ENCODE results near the gene PLK1. TPM values are rescaled to one million over a fixed set of nuclear protein-coding genes. Genes with fewer than 3 reads are reported as not detected.

Gene PLK1
- total and polyA plus RNA-seq, 2 experiments from 2014 or later: 17.2 to 32.7 TPM

DNA sequence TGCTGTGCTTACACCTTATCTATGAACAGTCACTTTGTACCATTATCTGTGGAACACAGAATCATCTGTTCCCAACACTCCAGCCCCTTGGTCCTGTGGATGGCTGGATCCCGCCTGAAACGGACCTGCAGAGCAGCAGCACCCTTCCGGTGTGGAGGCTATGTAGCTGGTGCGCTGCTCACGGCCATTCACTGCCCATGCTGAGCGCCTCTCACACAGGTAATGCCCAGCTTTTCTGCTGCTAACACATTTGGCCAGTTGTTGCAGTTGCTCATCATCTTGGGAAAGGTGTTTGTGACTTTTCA, 11.4 kb upstream of the PLK1 start:
- peaks cover 56% of the 10 kb centered on the region for H3K36me3 ChIP-seq (ENCODE audit: low read depth)
- H3K4me1 ChIP-seq (ENCODE audit: insufficient read depth): peaks cover 16% of the 10 kb centered on the region
- no peak overlapping the region for H2AFZ ChIP-seq
- in situ Hi-C loops (cut with MboI): no loop called here
- H3K4me2 ChIP-seq (ENCODE audit: unreplicated experiment): no peak overlapping the region
- H4K20me1 ChIP-seq (ENCODE audit: insufficient read depth): no peaks in the 10 kb centered on the region
- H3K9ac ChIP-seq: no peak overlapping the region
- peaks cover 39% of the 10 kb centered on the region for H3F3A ChIP-seq (ENCODE audit: insufficient read depth)
- no peaks in the 10 kb centered on the region for H3K9me3 ChIP-seq (ENCODE audit: low read depth)
- no peak overlapping the region for H3K27ac ChIP-seq
- no peak overlapping the region for H3K4me3 ChIP-seq
- no peaks in the 10 kb centered on the region for H3K27me3 ChIP-seq (replicated peaks; ENCODE audit: insufficient read depth)
- 95 to 96% methylated on average over 6 of the region's 6 CpGs for WGBS, 2 experiments (ENCODE audit: low coverage in 1 of 2, low lambda C conversion rate in 2 of 2, missing lambda C conversion rate in 2 of 2)
- peaks cover 12% of the 10 kb centered on the region; the same call in 1 of the 2 replicates for H3K79me2 ChIP-seq (ENCODE audit: insufficient read depth)
- TF ChIP-seq EZH2phosphoT487 (IDR thresholded peaks at IDR 0.05; ENCODE audit: insufficient read depth, low read depth): no peak
- no peak for TF ChIP-seq EZH2 (IDR thresholded peaks at IDR 0.05; ENCODE audit: insufficient read depth, poor library complexity, severe bottlenecking)
- H3K9me2 ChIP-seq (ENCODE audit: insufficient read depth): no peaks in the 10 kb centered on the region
- no peak for DNase-seq

DNA sequence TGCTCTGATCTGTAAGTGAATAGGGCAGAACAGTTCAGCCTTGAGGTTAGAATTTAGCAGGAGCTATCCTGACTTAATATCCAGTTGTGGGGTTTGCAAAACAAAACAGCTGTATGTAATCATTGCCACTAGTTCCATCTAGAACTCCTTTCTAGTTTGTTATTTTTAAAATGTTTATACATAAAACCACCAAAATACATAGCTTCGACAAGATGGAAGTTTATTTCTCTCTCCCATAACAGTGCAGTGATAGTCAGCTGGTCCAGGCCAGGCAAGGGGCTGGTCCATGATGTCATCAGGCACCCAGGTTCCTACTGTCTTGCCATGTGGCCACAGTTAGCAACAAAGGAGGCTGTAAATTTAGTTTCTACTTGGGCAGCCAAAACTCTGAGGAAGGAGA, 10.5 kb upstream of the PLK1 start:
- peaks cover 11% of the 10 kb centered on the region; the same call in 1 of the 2 replicates for H3K79me2 ChIP-seq (ENCODE audit: insufficient read depth)
- in situ Hi-C loops (cut with MboI): no loop called here
- H4K20me1 ChIP-seq (ENCODE audit: insufficient read depth): no peaks in the 10 kb centered on the region
- H3K4me3 ChIP-seq: no peak overlapping the region
- H2AFZ ChIP-seq: no peak overlapping the region
- no peaks in the 10 kb centered on the region for H3K27me3 ChIP-seq (replicated peaks; ENCODE audit: insufficient read depth)
- TF ChIP-seq EZH2 (IDR thresholded peaks at IDR 0.05; ENCODE audit: insufficient read depth, poor library complexity, severe bottlenecking) (no peak), EZH2phosphoT487 (IDR thresholded peaks at IDR 0.05; ENCODE audit: insufficient read depth, low read depth) (no peak)
- DNase-seq: no peak
- no peak overlapping the region for H3K27ac ChIP-seq
- H3K9me3 ChIP-seq (ENCODE audit: low read depth): no peaks in the 10 kb centered on the region
- H3K4me2 ChIP-seq (ENCODE audit: unreplicated experiment): no peak overlapping the region
- peaks cover 16% of the 10 kb centered on the region for H3K4me1 ChIP-seq (ENCODE audit: insufficient read depth)
- WGBS, 2 experiments (ENCODE audit: low coverage in 1 of 2, low lambda C conversion rate in 2 of 2, missing lambda C conversion rate in 2 of 2): 96 to 100% methylated on average over 1 of the region's 1 CpG
- peaks cover 47% of the 10 kb centered on the region for H3K36me3 ChIP-seq (ENCODE audit: low read depth)
- H3F3A ChIP-seq (ENCODE audit: insufficient read depth): peaks cover 39% of the 10 kb centered on the region
- no peak overlapping the region for H3K9ac ChIP-seq
- no peaks in the 10 kb centered on the region for H3K9me2 ChIP-seq (ENCODE audit: insufficient read depth)

DNA sequence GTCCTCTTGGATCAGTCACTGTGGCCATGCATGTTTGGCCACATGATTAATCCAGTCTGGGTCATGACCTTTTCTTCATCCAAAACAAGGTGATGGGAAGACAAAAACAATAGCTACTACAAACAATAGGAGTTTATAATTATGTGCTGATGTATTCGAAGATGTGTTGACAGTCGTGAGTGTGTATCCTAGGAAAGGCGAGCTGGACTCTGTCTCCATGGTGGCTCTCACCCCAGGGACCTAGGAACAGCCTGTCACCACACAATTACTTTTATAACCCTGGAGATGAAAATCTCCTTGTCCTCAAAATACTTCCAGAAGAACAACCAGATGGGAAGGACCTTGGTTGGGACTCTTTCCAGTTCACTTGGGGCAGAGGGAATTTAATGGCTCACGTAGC, 9.8 kb upstream of the PLK1 start:
- Histone ChIP-seq H3K9ac (no peak overlapping the region), H3K36me3 (ENCODE audit: low read depth) (peaks cover 44% of the 10 kb centered on the region), H3K79me2 (ENCODE audit: insufficient read depth) (peaks cover 11% of the 10 kb centered on the region; the same call in 1 of the 2 replicates), H3K4me1 (ENCODE audit: insufficient read depth) (peaks cover 16% of the 10 kb centered on the region), H3K9me2 (ENCODE audit: insufficient read depth) (no peaks in the 10 kb centered on the region), H3K4me3 (no peak overlapping the region), H3K27me3 (replicated peaks; ENCODE audit: insufficient read depth) (no peaks in the 10 kb centered on the region), H3K9me3 (ENCODE audit: low read depth) (no peaks in the 10 kb centered on the region), H3F3A (ENCODE audit: insufficient read depth) (peaks cover 39% of the 10 kb centered on the region), H2AFZ (no peak overlapping the region), H3K27ac (no peak overlapping the region), H4K20me1 (ENCODE audit: insufficient read depth) (no peaks in the 10 kb centered on the region), H3K4me2 (ENCODE audit: unreplicated experiment) (no peak overlapping the region)
- 79 to 88% methylated on average over 4 of the region's 4 CpGs for WGBS, 2 experiments (ENCODE audit: low coverage in 1 of 2, low lambda C conversion rate in 2 of 2, missing lambda C conversion rate in 2 of 2)
- no peak for DNase-seq
- in situ Hi-C loops (cut with MboI): no loop called here
- TF ChIP-seq EZH2phosphoT487 (IDR thresholded peaks at IDR 0.05; ENCODE audit: insufficient read depth, low read depth) (no peak), EZH2 (IDR thresholded peaks at IDR 0.05; ENCODE audit: insufficient read depth, poor library complexity, severe bottlenecking) (no peak)

DNA sequence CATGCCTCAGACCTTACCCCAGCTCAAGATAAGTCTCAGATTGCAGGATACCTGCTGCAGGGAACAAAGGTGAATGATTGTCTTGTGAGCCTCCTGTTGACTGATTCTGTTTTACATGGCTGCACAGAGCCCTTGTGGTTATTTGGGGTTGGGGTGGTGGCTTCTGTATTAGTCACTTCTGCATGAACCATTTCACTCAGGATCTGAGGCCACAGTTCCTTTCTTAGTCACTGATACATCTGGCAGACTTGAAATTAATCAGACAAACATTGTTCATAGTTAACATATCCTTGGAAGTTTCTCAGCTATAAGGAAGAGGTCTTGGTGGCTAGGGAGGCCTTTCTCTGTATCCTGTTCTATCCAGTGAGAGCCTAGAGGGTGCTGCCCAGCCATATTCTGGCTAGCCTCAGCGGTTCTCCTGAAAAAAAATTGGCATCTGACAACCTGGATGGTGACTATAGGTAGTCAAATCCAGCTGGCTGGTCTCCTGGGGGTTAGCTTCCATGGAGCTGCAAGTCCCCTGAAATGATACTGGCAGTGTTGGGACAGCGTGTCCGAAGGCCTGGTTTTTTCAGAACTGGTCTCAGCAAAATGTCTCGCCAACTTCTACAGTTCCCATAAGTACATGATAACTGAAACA, 8.4 kb upstream of the PLK1 start:
- Histone ChIP-seq H3K27ac (peak overlapping the region; percentile 78), H3K27me3 (replicated peaks; ENCODE audit: insufficient read depth) (no peaks in the 10 kb centered on the region), H3K4me1 (ENCODE audit: insufficient read depth) (peaks cover 16% of the 10 kb centered on the region), H3K9me2 (ENCODE audit: insufficient read depth) (no peaks in the 10 kb centered on the region), H3K9ac (peak overlapping the region; percentile 38; the same call in 1 of the 2 replicates), H3F3A (ENCODE audit: insufficient read depth) (peaks cover 39% of the 10 kb centered on the region), H3K36me3 (ENCODE audit: low read depth) (peaks cover 30% of the 10 kb centered on the region; the same call in 1 of the 2 replicates), H4K20me1 (ENCODE audit: insufficient read depth) (no peaks in the 10 kb centered on the region), H3K9me3 (ENCODE audit: low read depth) (no peaks in the 10 kb centered on the region), H3K4me2 (ENCODE audit: unreplicated experiment) (peak overlapping the region; percentile 20), H2AFZ (no peak overlapping the region), H3K79me2 (ENCODE audit: insufficient read depth) (peaks cover 11% of the 10 kb centered on the region; the same call in 1 of the 2 replicates), H3K4me3 (no peak overlapping the region)
- DNase-seq: peak; percentile 93
- WGBS, 2 experiments (ENCODE audit: low coverage in 1 of 2, low lambda C conversion rate in 2 of 2, missing lambda C conversion rate in 2 of 2): 73 to 74% methylated on average over 4 of the region's 4 CpGs
- in situ Hi-C loops (cut with MboI): no loop called here
- TF ChIP-seq EZH2phosphoT487 (IDR thresholded peaks at IDR 0.05; ENCODE audit: insufficient read depth, low read depth) (no peak), EZH2 (IDR thresholded peaks at IDR 0.05; ENCODE audit: insufficient read depth, poor library complexity, severe bottlenecking) (no peak)

All from GM23248 (cell line).